Hepatocyte (in vitro differentiated cells): Measurements from ENCODE around the gene SUSD3.

ENCODE experiments used
- CTCF ChIP-seq: fragments of 200-600 bp; sonication (generic); IDR thresholded peaks from 2 replicates; pipeline ENCODE4 v1.5.1; 2016; ENCODE audit warnings: antibody characterized with exemption, mild to moderate bottlenecking; ENCODE audit not compliant: poor library complexity
- EZH2 ChIP-seq: fragments of 200-600 bp; sonication (generic); IDR thresholded peaks from 2 replicates; pipeline ENCODE4 v1.6.1; 2016; ENCODE audit warnings: antibody characterized with exemption, mild to moderate bottlenecking, borderline replicate concordance
- EZH2phosphoT487 ChIP-seq: fragments of 200-600 bp; sonication (generic); IDR thresholded peaks from one replicate; pipeline ENCODE4 v1.6.1; 2018; ENCODE audit warnings: antibody characterized with exemption, mild to moderate bottlenecking, low read depth, moderate library complexity; ENCODE audit not compliant: unreplicated experiment, severe bottlenecking

- no peak for TF ChIP-seq CTCF
- TF ChIP-seq EZH2phosphoT487, result no peak
- TF ChIP-seq EZH2, result no peak
Observed at GRCh38 chr9:93121316-93122241, 63.1 kb downstream of the SUSD3 start.
